Vagina (tissue), 2 donors: ENCODE data around the gene KCTD13.

Experiments
- POLR2A ChIP-seq, 2 donors: fragments of 450-650 bp; IDR thresholded peaks; one replicate each; pipeline ENCODE4 v1.6.1; 2017; ENCODE audit warnings: antibody characterized with exemption in 2 of 2, mild to moderate bottlenecking in 2 of 2, moderate library complexity in 2 of 2
- POLR2AphosphoS5 ChIP-seq, 2 donors: sonication (generic); formaldehyde crosslinking; IDR thresholded peaks; one replicate each; pipeline ENCODE4 v1.9.0; 2017; ENCODE audit warnings: antibody characterized with exemption in 2 of 2, mild to moderate bottlenecking in 2 of 2, low read depth in 1 of 2; ENCODE audit not compliant: insufficient read depth in 1 of 2
- TF ChIP-seq, protein P1 (sequence below), 3 experiments: fragments of 450-650 bp in 2 of 3; fragments of 200-600 bp in 1 of 3; sonication (generic) in 1 of 3; IDR thresholded peaks; one replicate each; pipeline ENCODE4 v1.5.1; 2017 to 2019; ENCODE audit warnings: antibody characterized with exemption in 3 of 3, mild to moderate bottlenecking in 2 of 3, moderate library complexity in 2 of 3

- TF ChIP-seq, protein P1, sequence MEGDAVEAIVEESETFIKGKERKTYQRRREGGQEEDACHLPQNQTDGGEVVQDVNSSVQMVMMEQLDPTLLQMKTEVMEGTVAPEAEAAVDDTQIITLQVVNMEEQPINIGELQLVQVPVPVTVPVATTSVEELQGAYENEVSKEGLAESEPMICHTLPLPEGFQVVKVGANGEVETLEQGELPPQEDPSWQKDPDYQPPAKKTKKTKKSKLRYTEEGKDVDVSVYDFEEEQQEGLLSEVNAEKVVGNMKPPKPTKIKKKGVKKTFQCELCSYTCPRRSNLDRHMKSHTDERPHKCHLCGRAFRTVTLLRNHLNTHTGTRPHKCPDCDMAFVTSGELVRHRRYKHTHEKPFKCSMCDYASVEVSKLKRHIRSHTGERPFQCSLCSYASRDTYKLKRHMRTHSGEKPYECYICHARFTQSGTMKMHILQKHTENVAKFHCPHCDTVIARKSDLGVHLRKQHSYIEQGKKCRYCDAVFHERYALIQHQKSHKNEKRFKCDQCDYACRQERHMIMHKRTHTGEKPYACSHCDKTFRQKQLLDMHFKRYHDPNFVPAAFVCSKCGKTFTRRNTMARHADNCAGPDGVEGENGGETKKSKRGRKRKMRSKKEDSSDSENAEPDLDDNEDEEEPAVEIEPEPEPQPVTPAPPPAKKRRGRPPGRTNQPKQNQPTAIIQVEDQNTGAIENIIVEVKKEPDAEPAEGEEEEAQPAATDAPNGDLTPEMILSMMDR (IDR thresholded peaks at IDR 0.05): no peak
- TF ChIP-seq POLR2A (IDR thresholded peaks at IDR 0.05) (no peak), POLR2AphosphoS5 (IDR thresholded peaks at IDR 0.05; ENCODE audit: insufficient read depth in 1 of 2, low read depth in 1 of 2) (no peak)
These were observed 34.2 kb downstream of the KCTD13 start for GRCh38 chr16:29891525-29892457.
